ENCODE measurements around the gene DDX4. TPM values are rescaled to one million over a fixed set of nuclear protein-coding genes. Genes with fewer than 3 reads are reported as not detected.
"Not testable (repeated sequence)": the region's sequence is repeated elsewhere in the genome, so short reads cannot be mapped to it uniquely, and the experiment has no call there.

Gene DDX4
- total RNA-seq, 1 experiment from 2014 or later: not detected

DNA sequence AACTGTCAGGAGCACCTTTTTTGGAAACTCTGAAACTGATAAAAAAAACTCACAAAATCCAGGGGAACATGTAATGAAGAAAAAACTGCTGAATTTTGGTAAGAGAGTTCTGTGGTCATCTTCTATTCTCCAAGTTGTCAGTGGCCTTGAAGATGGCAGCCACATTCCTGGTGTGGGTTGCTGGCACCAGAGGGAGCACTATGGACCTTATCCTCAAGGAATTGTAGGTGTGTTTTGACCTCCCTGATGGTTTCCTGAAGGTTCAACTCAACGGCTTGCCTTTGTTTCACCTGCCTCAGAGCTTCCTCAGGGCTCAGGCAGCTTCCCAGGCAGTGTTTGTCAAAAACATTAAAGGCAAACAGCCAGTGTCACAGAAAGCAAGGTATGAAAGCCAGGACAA lies 23.5 kb upstream of the DDX4 start:
- peaks cover 4% of the 10 kb centered on the region; the same call in 1 of the 2 replicates for H3K9me3 ChIP-seq
- H3K27me3 ChIP-seq: no peaks in the 10 kb centered on the region
- DNase-seq: no peak
- no peak overlapping the region for H3K4me3 ChIP-seq
- H3K36me3 ChIP-seq: no peaks in the 10 kb centered on the region

- H3K36me3 ChIP-seq: no peaks in the 10 kb centered on the region
- no peak for DNase-seq
- H3K9me3 ChIP-seq: peaks cover 4% of the 10 kb centered on the region; the same call in 1 of the 2 replicates
- no peaks in the 10 kb centered on the region for H3K27me3 ChIP-seq
- H3K4me3 ChIP-seq: no peak overlapping the region
Observed at GRCh38 chr5:55714749-55715148, 23.1 kb upstream of the DDX4 start.

DNA sequence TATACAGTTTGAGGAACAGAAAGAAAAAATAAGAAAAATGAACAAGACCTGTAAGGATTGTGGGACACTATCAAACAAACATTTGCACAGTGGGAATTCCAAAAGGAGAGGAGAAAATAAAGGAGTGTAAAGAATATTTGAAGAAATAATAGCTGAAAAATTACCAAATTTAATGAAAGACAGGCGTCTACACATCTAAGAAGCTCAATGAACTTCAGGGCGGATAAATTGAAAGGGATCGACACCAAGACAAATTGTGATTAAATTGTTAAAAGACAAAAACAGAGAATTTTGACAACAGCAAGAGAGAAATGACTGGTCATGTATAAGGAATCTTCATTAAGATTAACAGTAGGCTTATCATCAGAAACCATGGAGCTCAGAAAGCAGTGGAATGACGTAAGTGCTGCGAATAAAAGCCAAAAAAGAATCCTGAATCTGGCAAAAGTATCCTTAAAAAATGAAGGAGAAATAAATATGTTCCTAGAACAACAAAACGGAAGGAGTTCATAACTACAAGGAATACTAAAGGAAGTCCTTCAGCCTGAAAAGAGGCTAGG lies 22.3 kb upstream of the DDX4 start:
- Histone ChIP-seq H3K27me3 (no peaks in the 10 kb centered on the region), H3K9me3 (peaks cover 4% of the 10 kb centered on the region; the same call in 1 of the 2 replicates), H3K4me3 (no peak overlapping the region), H3K36me3 (no peaks in the 10 kb centered on the region)
- no peak for DNase-seq

DNA sequence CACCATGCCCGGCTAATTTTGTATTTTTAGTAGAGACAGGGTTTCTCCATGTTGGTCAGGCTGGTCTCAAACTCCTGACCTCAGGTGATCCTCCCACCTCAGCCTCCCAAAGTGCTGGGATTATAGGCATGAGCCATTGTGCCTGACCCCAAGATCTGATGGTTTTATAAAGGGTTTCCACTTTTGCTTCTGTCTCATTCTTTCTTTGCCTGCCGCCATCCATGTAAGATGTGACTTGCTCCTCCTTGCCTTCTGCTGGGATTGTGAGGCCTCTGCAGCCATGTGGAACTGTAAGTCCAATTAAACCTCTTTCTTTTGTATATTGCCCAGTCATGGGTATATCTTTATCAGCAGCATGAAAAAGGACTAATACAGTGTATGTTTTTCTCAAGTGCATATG lies 18.8 kb upstream of the DDX4 start:
- not testable (repeated sequence) for H3K4me3 ChIP-seq, DNase-seq, H3K9me3 ChIP-seq, H3K36me3 ChIP-seq, H3K27me3 ChIP-seq

GRCh38 chr5:55720188-55720703 lies 17.6 kb upstream of the DDX4 start:
- Histone ChIP-seq H3K27me3 (no peaks in the 10 kb centered on the region), H3K36me3 (no peaks in the 10 kb centered on the region), H3K4me3 (no peak overlapping the region), H3K9me3 (peaks cover 4% of the 10 kb centered on the region; the same call in 1 of the 2 replicates)
- DNase-seq: no peak

DNA sequence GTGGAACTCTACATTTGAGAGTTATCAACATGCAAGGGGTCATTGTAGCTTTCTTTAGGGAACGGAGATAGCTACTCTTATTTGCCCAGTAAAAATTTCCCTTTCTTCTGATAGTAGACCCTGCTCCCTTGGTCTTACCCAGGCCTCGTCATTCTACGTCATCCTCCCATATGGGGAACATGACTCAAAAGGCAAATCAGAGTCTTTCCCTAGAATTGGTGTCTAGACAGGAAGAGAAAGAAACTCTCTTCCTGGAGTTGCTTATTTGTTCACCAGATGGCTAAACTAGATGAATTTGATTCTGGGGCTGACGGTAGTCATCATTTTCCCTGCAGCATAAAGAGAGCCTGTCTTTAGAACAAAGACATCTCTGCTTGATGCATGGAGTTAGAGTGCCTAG lies 13.6 kb upstream of the DDX4 start:
- Histone ChIP-seq H3K4me3 (no peak overlapping the region), H3K27me3 (no peaks in the 10 kb centered on the region), H3K36me3 (no peaks in the 10 kb centered on the region), H3K9me3 (no peaks in the 10 kb centered on the region)
- no peak for DNase-seq

- H3K9me3 ChIP-seq: no peaks in the 10 kb centered on the region
- no peak for DNase-seq
- no peak overlapping the region for H3K4me3 ChIP-seq
- H3K36me3 ChIP-seq: no peaks in the 10 kb centered on the region
- no peaks in the 10 kb centered on the region for H3K27me3 ChIP-seq
Observed at GRCh38 chr5:55731848-55732247, 6.0 kb upstream of the DDX4 start.

- H3K4me3 ChIP-seq: no peak overlapping the region
- no peaks in the 10 kb centered on the region for H3K27me3 ChIP-seq
- H3K9me3 ChIP-seq: no peaks in the 10 kb centered on the region
- no peak for DNase-seq
- no peaks in the 10 kb centered on the region for H3K36me3 ChIP-seq
Observed at GRCh38 chr5:55732585-55732984, 5.3 kb upstream of the DDX4 start.

DNA sequence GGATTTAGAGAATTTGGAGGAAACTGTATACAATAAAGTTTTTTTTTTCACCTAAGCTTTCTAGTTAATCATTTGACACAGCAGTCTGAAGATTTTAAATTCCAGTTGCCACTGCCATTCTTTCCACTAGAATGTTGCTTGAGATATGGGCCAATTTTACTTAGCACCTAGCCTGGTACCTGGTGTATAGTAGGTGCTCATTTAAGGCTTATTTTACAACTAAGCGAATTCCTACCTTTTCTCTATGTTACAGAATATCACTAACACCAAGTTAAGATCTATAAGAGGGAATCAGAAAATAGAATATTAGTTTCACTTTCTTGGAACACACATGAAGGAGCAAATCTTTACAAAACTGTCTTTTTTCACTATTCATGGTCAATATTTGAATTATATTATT lies 3.2 kb upstream of the DDX4 start:
- no peaks in the 10 kb centered on the region for H3K9me3 ChIP-seq
- H3K4me3 ChIP-seq: no peak overlapping the region
- no peaks in the 10 kb centered on the region for H3K27me3 ChIP-seq
- no peak for DNase-seq
- H3K36me3 ChIP-seq: no peaks in the 10 kb centered on the region

GRCh38 chr5:55742778-55743177 lies 4.9 kb downstream of the DDX4 start:
- Histone ChIP-seq H3K36me3 (no peaks in the 10 kb centered on the region), H3K9me3 (no peaks in the 10 kb centered on the region), H3K4me3 (no peak overlapping the region), H3K27me3 (no peaks in the 10 kb centered on the region)
- DNase-seq: no peak

- H3K4me3 ChIP-seq: no peak overlapping the region
- H3K9me3 ChIP-seq: no peaks in the 10 kb centered on the region
- DNase-seq: no peak
- no peaks in the 10 kb centered on the region for H3K36me3 ChIP-seq
- no peaks in the 10 kb centered on the region for H3K27me3 ChIP-seq
Observed at GRCh38 chr5:55747778-55748318, 10.0 kb downstream of the DDX4 start.

- H3K4me3 ChIP-seq: no peak overlapping the region
- DNase-seq: no peak
- no peaks in the 10 kb centered on the region for H3K36me3 ChIP-seq
- H3K9me3 ChIP-seq: no peaks in the 10 kb centered on the region
- no peaks in the 10 kb centered on the region for H3K27me3 ChIP-seq
Observed at GRCh38 chr5:55749387-55749786, 11.5 kb downstream of the DDX4 start.

- H3K27me3 ChIP-seq: no peaks in the 10 kb centered on the region
- no peak for DNase-seq
- no peaks in the 10 kb centered on the region for H3K9me3 ChIP-seq
- H3K4me3 ChIP-seq: no peak overlapping the region
- H3K36me3 ChIP-seq: no peaks in the 10 kb centered on the region
Observed at GRCh38 chr5:55750063-55750462, 12.2 kb downstream of the DDX4 start.

DNA sequence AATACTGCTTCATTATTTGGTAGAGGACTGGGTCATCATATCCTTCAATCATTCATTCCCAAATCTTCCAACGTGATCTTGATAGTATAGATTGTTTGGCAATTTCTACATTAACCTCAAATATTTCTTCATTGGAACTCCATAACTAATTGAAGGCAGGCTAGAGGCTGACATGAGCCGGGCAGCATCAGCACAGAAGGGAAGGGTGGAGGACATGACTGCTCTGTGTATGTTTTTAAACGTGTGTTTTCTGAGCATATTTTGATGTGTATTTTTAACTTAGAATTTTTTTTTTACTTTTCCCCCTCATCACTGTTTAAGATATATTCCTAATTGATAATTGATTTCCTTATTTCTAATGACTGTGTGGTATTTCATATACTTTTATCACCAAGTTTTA lies 12.6 kb downstream of the DDX4 start:
- H3K9me3 ChIP-seq: no peaks in the 10 kb centered on the region
- H3K4me3 ChIP-seq: no peak overlapping the region
- DNase-seq: no peak
- no peaks in the 10 kb centered on the region for H3K36me3 ChIP-seq
- H3K27me3 ChIP-seq: no peaks in the 10 kb centered on the region

DNA sequence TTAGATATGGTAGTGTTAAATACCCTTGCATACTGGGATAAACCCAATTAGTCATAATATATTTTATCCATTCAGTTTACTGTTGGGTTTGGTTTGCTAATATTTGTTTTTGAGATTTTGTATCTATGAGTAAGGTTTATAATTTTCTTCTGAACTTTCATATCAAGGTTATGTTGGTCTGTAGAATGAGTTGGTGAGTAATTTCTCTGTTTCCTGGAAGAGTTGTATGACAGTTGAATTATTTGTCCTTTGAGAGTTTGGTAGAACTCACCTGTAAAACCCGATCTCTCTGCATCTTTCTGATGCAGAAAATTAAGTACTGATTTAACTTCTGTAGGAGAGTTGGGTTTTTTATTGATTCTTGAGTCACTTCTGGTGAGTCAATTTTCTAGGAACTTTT lies 20.4 kb downstream of the DDX4 start:
- Histone ChIP-seq H3K4me3 (no peak overlapping the region), H3K27me3 (peaks cover 11% of the 10 kb centered on the region), H3K9me3 (no peaks in the 10 kb centered on the region), H3K36me3 (no peaks in the 10 kb centered on the region)
- no peak for DNase-seq

- Histone ChIP-seq H3K4me3 (no peak overlapping the region), H3K27me3 (peaks cover 11% of the 10 kb centered on the region), H3K9me3 (no peaks in the 10 kb centered on the region), H3K36me3 (no peaks in the 10 kb centered on the region)
- no peak for DNase-seq
Observed at GRCh38 chr5:55758714-55759113, 20.9 kb downstream of the DDX4 start.

GRCh38 chr5:55761721-55762120 lies 23.9 kb downstream of the DDX4 start:
- H3K27me3 ChIP-seq: peaks cover 11% of the 10 kb centered on the region
- not testable (repeated sequence) for H3K9me3 ChIP-seq, DNase-seq, H3K36me3 ChIP-seq, H3K4me3 ChIP-seq

GRCh38 chr5:55763746-55764420 lies 26.0 kb downstream of the DDX4 start:
- no peaks in the 10 kb centered on the region for H3K9me3 ChIP-seq
- H3K4me3 ChIP-seq: no peak overlapping the region
- peaks cover 11% of the 10 kb centered on the region for H3K27me3 ChIP-seq
- no peaks in the 10 kb centered on the region for H3K36me3 ChIP-seq
- no peak for DNase-seq

Data from MG63 (cell line).